ENCODE data around the gene CD226. TPM values are rescaled to one million over a fixed set of nuclear protein-coding genes. Genes with fewer than 3 reads are reported as not detected.

CD226 gene
- total and polyA plus RNA-seq, 10 of the 15 experiments (the other 5 are each of a cell fraction or from before 2014, with no cell fraction given), result 12.9 to 68.8 (median 47.3) TPM

- in situ Hi-C loops (cut with MboI) (no loop called here), intact Hi-C loops (cut with micrococcal nuclease; ENCODE audit: unreplicated experiment) (no loop called here)
- no peak overlapping the region for H3K9ac ChIP-seq (ENCODE audit: control insufficient read depth, insufficient read depth, low read length)
- ATAC-seq, result peak; percentile 93
- TF ChIP-seq WRNIP1 (IDR thresholded peaks at IDR 0.05; ENCODE audit: borderline replicate concordance, low read depth, low read length), result no peak
- no peak for TF ChIP-seq MEF2A (IDR thresholded peaks at IDR 0.05; ENCODE audit: insufficient read depth, low read depth, low read length)
- no peak for TF ChIP-seq SP1 (IDR thresholded peaks at IDR 0.05; ENCODE audit: low read depth, low read length)
- no peak for TF ChIP-seq TCF3 (IDR thresholded peaks at IDR 0.05; ENCODE audit: borderline replicate concordance, insufficient read depth, low read depth, low read length)
- no peak for TF ChIP-seq IKZF1 (conservative IDR thresholded peaks at IDR 0.05)
- TF ChIP-seq CHD1 (IDR thresholded peaks at IDR 0.05; ENCODE audit: low read depth, low read length), result no peak
- TF ChIP-seq IRF3 (IDR thresholded peaks at IDR 0.05), result no peak
- no peak for TF ChIP-seq CREB1 (IDR thresholded peaks at IDR 0.05; ENCODE audit: low read depth)
- no peak for TF ChIP-seq ESRRA (IDR thresholded peaks at IDR 0.05; ENCODE audit: low read length)
- TF ChIP-seq DPF2 (IDR thresholded peaks at IDR 0.05), result no peak
- H2AFZ ChIP-seq (ENCODE audit: control insufficient read depth, low read depth, low read length), result no peak overlapping the region
- no peaks in the 10 kb centered on the region for H3K27me3 ChIP-seq (replicated peaks in 1 of 2; ENCODE audit: control insufficient read depth in 2 of 2, insufficient read depth in 2 of 2, low read length in 1 of 2)
- CTCF ChIA-PET, result interaction anchor here (0.6 to 1.5 kb wide), 4 partner anchors 12 to 105 kb away, joined by 3 to 4 read pairs (median 3); no protein-coding TSS in a partner anchor
- no peaks in the 10 kb centered on the region for H3K9me3 ChIP-seq (replicated peaks; ENCODE audit: control insufficient read depth, insufficient read depth, low read length)
- no peaks in the 10 kb centered on the region for H3K4me1 ChIP-seq (ENCODE audit: control insufficient read depth, insufficient read depth, low read length)
- BruUV-seq (replicated peaks), result no TSS peak
- no peak for FAIRE-seq
- peak; percentile 13 for DNase-seq (ENCODE audit: low read depth, low spot score)
- H3K4me2 ChIP-seq (ENCODE audit: control insufficient read depth, insufficient read depth), result no peak overlapping the region
- H3K4me3 ChIP-seq, result no peak overlapping the region
- H3K27ac ChIP-seq (ENCODE audit: control insufficient read depth, insufficient read depth), result no peak overlapping the region
- SMC1A ChIA-PET (ENCODE audit: uncharacterized antibody, unreplicated experiment), result interaction anchor here (0.5 to 1.6 kb wide), 6 partner anchors 15 to 841 kb away, joined by 3 to 5 read pairs (median 3); no protein-coding TSS in a partner anchor
- RAD21 ChIA-PET (ENCODE audit: unreplicated experiment), result no interaction called here
- 79% methylated on average over 2 of the region's 3 CpGs for WGBS (ENCODE audit: insufficient coverage, insufficient replicate concordance, low lambda C conversion rate, missing lambda C conversion rate)
- H3K36me3 ChIP-seq (ENCODE audit: control insufficient read depth in 2 of 2, insufficient read depth in 2 of 2, low read length in 1 of 2), result no peaks in the 10 kb centered on the region
- H3K79me2 ChIP-seq (ENCODE audit: control insufficient read depth, insufficient read depth, low read length), result no peaks in the 10 kb centered on the region
- POLR2A ChIA-PET, result no interaction called here
- H4K20me1 ChIP-seq (ENCODE audit: control insufficient read depth, insufficient read depth), result no peaks in the 10 kb centered on the region
Observed at GRCh38 chr18:69838620-69839411, 108.9 kb downstream of the CD226 start.
